Upper lobe of left lung (tissue), 4 donors: ENCODE data around the gene TMEM51.

Source experiments
- EP300 ChIP-seq, 4 donors: sonication (generic); formaldehyde crosslinking; IDR thresholded peaks; one replicate each; pipeline ENCODE4 v1.5.1; 2017; ENCODE audit warnings: antibody characterized with exemption in 4 of 4, control low read depth in 2 of 4
- POLR2A ChIP-seq, 4 donors: fragments of 450-650 bp; IDR thresholded peaks; one replicate each; pipeline ENCODE4 v1.5.1; 2016 to 2017; ENCODE audit warnings: antibody characterized with exemption in 4 of 4, mild to moderate bottlenecking in 2 of 4
- POLR2AphosphoS5 ChIP-seq, 2 donors: sonication (generic); formaldehyde crosslinking; IDR thresholded peaks; one replicate each; pipeline ENCODE4 v1.5.1; 2017; ENCODE audit warnings: antibody characterized with exemption in 2 of 2
- TF ChIP-seq, protein P1 (sequence below), 6 experiments: fragments of 450-650 bp in 4 of 6; fragments of 200-600 bp in 2 of 6; sonication (generic) in 2 of 6; IDR thresholded peaks; one replicate each; pipeline ENCODE4 v1.5.1; 2016 to 2019; ENCODE audit warnings: antibody characterized with exemption in 6 of 6

DNA sequence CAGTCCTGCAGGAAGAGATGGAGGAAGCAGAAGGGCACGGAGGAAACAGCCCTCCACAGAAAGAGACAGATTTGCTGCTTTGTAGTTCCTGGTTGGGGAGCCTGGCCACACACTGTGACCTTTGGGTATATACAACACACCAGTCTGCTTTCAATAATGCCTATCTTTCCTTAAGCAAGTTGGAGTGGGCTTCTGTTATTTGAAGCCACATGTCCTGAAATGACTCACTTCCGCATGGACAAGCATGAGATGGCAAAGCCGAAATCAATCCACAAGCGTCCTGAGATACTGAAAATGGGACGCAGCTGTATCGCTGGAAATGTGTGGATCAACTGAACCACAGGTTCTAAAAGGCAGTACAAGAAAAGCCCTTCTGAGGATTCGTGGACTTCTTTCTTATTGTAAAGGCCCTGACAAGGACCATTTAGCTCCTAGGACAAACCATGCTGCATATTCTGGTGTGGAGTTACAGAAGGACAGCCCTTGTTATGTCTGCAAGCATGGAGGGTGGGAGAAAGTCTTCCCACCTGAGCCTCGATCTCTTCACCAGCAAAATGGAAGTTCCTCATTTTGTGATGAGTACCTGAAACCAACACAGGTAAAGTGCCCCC, 70.8 kb downstream of the TMEM51 start:
- TF ChIP-seq, protein P1, sequence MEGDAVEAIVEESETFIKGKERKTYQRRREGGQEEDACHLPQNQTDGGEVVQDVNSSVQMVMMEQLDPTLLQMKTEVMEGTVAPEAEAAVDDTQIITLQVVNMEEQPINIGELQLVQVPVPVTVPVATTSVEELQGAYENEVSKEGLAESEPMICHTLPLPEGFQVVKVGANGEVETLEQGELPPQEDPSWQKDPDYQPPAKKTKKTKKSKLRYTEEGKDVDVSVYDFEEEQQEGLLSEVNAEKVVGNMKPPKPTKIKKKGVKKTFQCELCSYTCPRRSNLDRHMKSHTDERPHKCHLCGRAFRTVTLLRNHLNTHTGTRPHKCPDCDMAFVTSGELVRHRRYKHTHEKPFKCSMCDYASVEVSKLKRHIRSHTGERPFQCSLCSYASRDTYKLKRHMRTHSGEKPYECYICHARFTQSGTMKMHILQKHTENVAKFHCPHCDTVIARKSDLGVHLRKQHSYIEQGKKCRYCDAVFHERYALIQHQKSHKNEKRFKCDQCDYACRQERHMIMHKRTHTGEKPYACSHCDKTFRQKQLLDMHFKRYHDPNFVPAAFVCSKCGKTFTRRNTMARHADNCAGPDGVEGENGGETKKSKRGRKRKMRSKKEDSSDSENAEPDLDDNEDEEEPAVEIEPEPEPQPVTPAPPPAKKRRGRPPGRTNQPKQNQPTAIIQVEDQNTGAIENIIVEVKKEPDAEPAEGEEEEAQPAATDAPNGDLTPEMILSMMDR (IDR thresholded peaks at IDR 0.05), result no peak
- TF ChIP-seq POLR2A (IDR thresholded peaks at IDR 0.05), result no peak
- TF ChIP-seq POLR2AphosphoS5 (IDR thresholded peaks at IDR 0.05), result no peak
- no peak for TF ChIP-seq EP300 (IDR thresholded peaks at IDR 0.05)
